Endothelial cell of umbilical vein (primary cell): ENCODE data around the gene GPR107. TPM values are rescaled to one million over a fixed set of nuclear protein-coding genes. Genes with fewer than 3 reads are reported as not detected.

ENCODE experiments used
- BruUV-seq: library from RNA; stranded (reverse); fragments of 400-500 nt; replicated peaks from 2 replicates; lab custom pipeline; 2021; lab: Mats Ljungman, UMichigan
- CTCF ChIA-PET: fragments of 300-600, 350-600 bp; sonication (Branson Sonifier 250); formaldehyde crosslinking; loops from one replicate; lab custom pipeline; 2021; ENCODE audit warnings: antibody characterized with exemption, inconsistent platforms; lab: Charles Lee
- POLR2A ChIA-PET: fragments of 300-600, 350-600 bp; sonication (Branson Sonifier 250); formaldehyde crosslinking; loops from one replicate; lab custom pipeline; 2021; ENCODE audit warnings: antibody characterized with exemption, inconsistent platforms; lab: Charles Lee
- DNase-seq: peaks from one replicate; pipeline ENCODE4 v3.0.0-alpha.2; 2011; ENCODE audit warnings: low read depth, low spot score
- FAIRE-seq: peaks from 2 replicates; lab custom pipeline; 2011; peaks lifted over from hg19 to GRCh38; lab: Jason Lieb, UNC
- H2AFZ ChIP-seq: 2 replicates; pipeline ENCODE4 v1.6.0; 2012; ENCODE audit warnings: low read depth, low read length, control low read depth, inconsistent platforms
- H3K27ac ChIP-seq: 2 replicates; pipeline ENCODE4 v1.5.1; 2011; ENCODE audit warnings: low read depth, mild to moderate bottlenecking, control low read depth, low read length, moderate library complexity; ENCODE audit not compliant: insufficient read depth
- H3K27me3 ChIP-seq, 2 experiments: 2 replicates each; pipeline versions ENCODE4 v1.6.0 to v1.6.1; 2011; ENCODE audit warnings: low read length in 2 of 2, mixed read lengths in 1 of 2; ENCODE audit not compliant: control insufficient read depth in 2 of 2, insufficient read depth in 2 of 2
- H3K36me3 ChIP-seq, 2 experiments: 2 replicates in 1 of 2; 3 replicates in 1 of 2; pipeline ENCODE4 v1.5.1; 2011; ENCODE audit warnings: low read length in 2 of 2, mild to moderate bottlenecking in 1 of 2, moderate library complexity in 1 of 2; ENCODE audit not compliant: control insufficient read depth in 2 of 2, insufficient read depth in 2 of 2; ENCODE audit errors: extremely low read depth in 1 of 2
- H3K4me1 ChIP-seq: 3 replicates; pipeline ENCODE4 v1.5.1; 2011; ENCODE audit warnings: mild to moderate bottlenecking, low read length; ENCODE audit not compliant: control insufficient read depth, insufficient read depth; ENCODE audit errors: extremely low read depth
- H3K4me2 ChIP-seq: 2 replicates; pipeline ENCODE4 v1.6.1; 2011; ENCODE audit warnings: low read length, control low read depth, mixed read lengths; ENCODE audit not compliant: insufficient read depth
- H3K4me3 ChIP-seq, 3 experiments: fragments of 200-600 bp in 1 of 3; sonication (generic), shearing (Covaris generic) in 1 of 3; replicated peaks in 1 of 3; 2 replicates each; pipeline ENCODE4 v1.5.1; 2011 to 2016; ENCODE audit warnings: control low read depth in 3 of 3, low read length in 3 of 3, mild to moderate bottlenecking in 2 of 3, inconsistent platforms in 1 of 3, low read depth in 1 of 3, moderate library complexity in 1 of 3; ENCODE audit not compliant: insufficient read depth in 1 of 3
- H3K79me2 ChIP-seq: 2 replicates; pipeline ENCODE4 v1.6.0; 2012; ENCODE audit warnings: low read length, inconsistent platforms; ENCODE audit not compliant: control insufficient read depth, insufficient read depth
- H3K9ac ChIP-seq: replicated peaks from 2 replicates; pipeline ENCODE3; 2011; ENCODE audit warnings: low read length, control low read depth; ENCODE audit not compliant: insufficient read depth; ENCODE audit errors: extremely low read depth
- H3K9me1 ChIP-seq: replicated peaks from 3 replicates; pipeline ENCODE4 v1.6.0; 2011; ENCODE audit warnings: mild to moderate bottlenecking, low read length; ENCODE audit not compliant: control insufficient read depth, insufficient read depth; ENCODE audit errors: extremely low read depth
- H3K9me3 ChIP-seq: replicated peaks from 2 replicates; pipeline ENCODE4 v1.5.1; 2012; ENCODE audit warnings: low read length, inconsistent platforms; ENCODE audit not compliant: control insufficient read depth, insufficient read depth
- H4K20me1 ChIP-seq: replicated peaks from 2 replicates; pipeline ENCODE3; 2011; ENCODE audit warnings: mild to moderate bottlenecking, low read length; ENCODE audit not compliant: control insufficient read depth, insufficient read depth; ENCODE audit errors: extremely low read depth
- CTCF ChIP-seq, 2 donors: IDR thresholded peaks; 1 replicate in 1 of 2; 2 replicates in 1 of 2; pipeline ENCODE4 v1.5.1; 2011; ENCODE audit warnings: low read length in 2 of 2, mild to moderate bottlenecking in 2 of 2, moderate library complexity in 2 of 2, control low read depth in 1 of 2, inconsistent platforms in 1 of 2, low read depth in 1 of 2; ENCODE audit not compliant: insufficient read depth in 1 of 2; ENCODE audit errors: extremely low read depth in 1 of 2
- EZH2 ChIP-seq: IDR thresholded peaks from 2 replicates; pipeline ENCODE4 v1.6.1; 2012; ENCODE audit warnings: borderline replicate concordance, low read depth, mild to moderate bottlenecking, moderate library complexity, low read length, inconsistent platforms; ENCODE audit not compliant: severe bottlenecking
- FOS ChIP-seq: IDR thresholded peaks from 2 replicates; pipeline ENCODE4 v1.6.1; 2011; ENCODE audit warnings: mild to moderate bottlenecking, low read length, moderate library complexity, borderline replicate concordance; ENCODE audit not compliant: insufficient read depth
- GATA2 ChIP-seq: IDR thresholded peaks from 2 replicates; pipeline ENCODE4 v1.7.0; 2011; ENCODE audit warnings: low read depth, mild to moderate bottlenecking, moderate library complexity, mixed read lengths, low read length; ENCODE audit not compliant: insufficient read length, insufficient read depth
- JUN ChIP-seq: IDR thresholded peaks from 2 replicates; pipeline ENCODE4 v1.6.1; 2011; ENCODE audit warnings: borderline replicate concordance, low read depth; ENCODE audit not compliant: insufficient read length, insufficient read depth
- MYC ChIP-seq: IDR thresholded peaks from one replicate; pipeline ENCODE4 v1.6.1; 2011; ENCODE audit warnings: mild to moderate bottlenecking, low read depth, low read length
- POLR2A ChIP-seq: IDR thresholded peaks from 2 replicates; pipeline ENCODE4 v1.6.1; 2012; ENCODE audit warnings: low read depth, mild to moderate bottlenecking, control low read depth, low read length
- POLR2AphosphoS5 ChIP-seq: IDR thresholded peaks from 2 replicates; pipeline ENCODE4 v1.6.1; 2012; ENCODE audit warnings: low read depth, mild to moderate bottlenecking, control low read depth, low read length, moderate library complexity; ENCODE audit not compliant: insufficient read depth
- dilution Hi-C: fragments of 300-500 bp; cut with MboI; formaldehyde crosslinking; loops from one replicate; pipeline ENCODE4 v1.15.0; 2019; ENCODE audit warnings: low sequenced_read_pairs; ENCODE audit not compliant: extremely low pct_ligation_motif_present
- intact Hi-C: fragments of 100-400 bp; cut with micrococcal nuclease; formaldehyde crosslinking; loops from one replicate; pipeline ENCODE4 v1.10.0; 2022
- polyA plus RNA-seq, 4 experiments: library from polyadenylated mRNA; depleted of rRNA in 3 of 4; stranded (reverse) in 3 of 4; unstranded in 1 of 4; fragments of >200 nt; gene quantifications; 2 replicates each; pipeline versions ENCODE4 v1.2.1 to v1.2.3, GENCODE V29; 2011 to 2012; ENCODE audit warnings: missing spikeins in 1 of 4
- total RNA-seq: library from RNA; stranded (reverse); gene quantifications from 2 replicates; pipeline ENCODE4 v1.2.3, GENCODE V29; 2021
- TF ChIP-seq, protein P1 (sequence below): IDR thresholded peaks from 2 replicates; pipeline ENCODE4 v1.6.1; 2011; ENCODE audit not compliant: insufficient read depth, insufficient read length

GPR107 gene
- total and polyA plus RNA-seq, 2 donors (not counting 3 experiments of a cell fraction or from before 2014, with no cell fraction given): 27.2 to 38.9 TPM

GRCh38 chr9:130126721-130127433, 73.2 kb downstream of the GPR107 start:
- Histone ChIP-seq H2AFZ (no peak overlapping the region), H3K4me3 (no peak overlapping the region), H3K4me2 (no peak overlapping the region), H3K9me3 (no peaks in the 10 kb centered on the region), H3K27ac (no peak overlapping the region), H3K36me3 (peaks cover 5 to 35% of the 10 kb centered on the region in 2 experiments), H3K9ac (no peak overlapping the region), H3K9me1 (no peaks in the 10 kb centered on the region), H3K79me2 (no peaks in the 10 kb centered on the region), H3K4me1 (peaks cover 9% of the 10 kb centered on the region), H4K20me1 (no peaks in the 10 kb centered on the region), H3K27me3 (no peaks in the 10 kb centered on the region)
- dilution Hi-C loops: no loop called here
- ChIA-PET POLR2A (interaction anchor here (0.7 kb wide), 1 partner anchor 17 kb away, joined by 8 read pairs; no protein-coding TSS in a partner anchor), CTCF (no interaction called here)
- DNase-seq: no peak
- intact Hi-C loops: no loop called here
- TF ChIP-seq CTCF (IDR thresholded peaks at IDR 0.05; ENCODE audit: extremely low read depth in 1 of 2, insufficient read depth in 1 of 2, low read depth in 1 of 2, low read length in 2 of 2) (no peak), FOS (no peak), EZH2 (no peak), JUN (no peak), POLR2A (no peak), MYC (no peak), POLR2AphosphoS5 (no peak), GATA2 (no peak)
- TF ChIP-seq, protein P1, sequence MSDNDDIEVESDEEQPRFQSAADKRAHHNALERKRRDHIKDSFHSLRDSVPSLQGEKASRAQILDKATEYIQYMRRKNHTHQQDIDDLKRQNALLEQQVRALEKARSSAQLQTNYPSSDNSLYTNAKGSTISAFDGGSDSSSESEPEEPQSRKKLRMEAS: no peak
- no peak for FAIRE-seq
- no TSS peak for BruUV-seq
